Thyroid gland (tissue), 4 donors: ENCODE data around the gene KMT2E. TPM values are rescaled to one million over a fixed set of nuclear protein-coding genes. Genes with fewer than 3 reads are reported as not detected.

Source experiments
- DNase-seq, 2 donors: peaks; one replicate each; pipeline ENCODE4 v3.0.0-alpha.2; 2019
- H3K27ac ChIP-seq, 3 donors: fragments of 200-600 bp; sonication (generic); 1 replicate in 2 of 3; 2 replicates in 1 of 3; pipeline ENCODE4 v1.5.1; 2016 to 2019; ENCODE audit warnings: mild to moderate bottlenecking in 1 of 3, moderate library complexity in 1 of 3
- H3K27me3 ChIP-seq: fragments of 200-600 bp; sonication (generic); one replicate; pipeline ENCODE4 v1.5.1; 2019
- H3K36me3 ChIP-seq, 2 donors: fragments of 200-600 bp; sonication (generic); one replicate each; pipeline ENCODE4 v1.5.1; 2016 to 2019
- H3K4me1 ChIP-seq, 2 donors: fragments of 200-600 bp; sonication (generic); one replicate each; pipeline ENCODE4 v1.5.1; 2017 to 2019
- H3K4me3 ChIP-seq, 3 donors: fragments of 200-600 bp; sonication (generic); replicated peaks in 1 of 3; 1 replicate in 2 of 3; 2 replicates in 1 of 3; pipeline ENCODE4 v1.5.1; 2016; ENCODE audit warnings: mild to moderate bottlenecking in 1 of 3
- H3K9me3 ChIP-seq: fragments of 200-600 bp; sonication (generic); one replicate; pipeline ENCODE4 v1.5.1; 2017
- CTCF ChIP-seq, 6 experiments: fragments of 200-600 bp in 3 of 6; fragments of 450-650 bp in 3 of 6; sonication (generic) in 3 of 6; IDR thresholded peaks; one replicate each; pipeline ENCODE4 v1.5.1; 2016 to 2019; ENCODE audit warnings: antibody characterized with exemption in 6 of 6, mild to moderate bottlenecking in 2 of 6, inconsistent platforms in 1 of 6, moderate library complexity in 1 of 6
- POLR2A ChIP-seq, 2 donors: fragments of 450-650 bp; IDR thresholded peaks; one replicate each; pipeline ENCODE4 v1.6.1; 2017; ENCODE audit warnings: antibody characterized with exemption in 2 of 2, mild to moderate bottlenecking in 2 of 2, moderate library complexity in 1 of 2
- WGBS, 2 donors: methylation state at CpG; one replicate each; pipeline ENCODE4 v1.1.5; 2017; 5-methylcytosine and 5-hydroxymethylcytosine counted together
- intact Hi-C: fragments of 100-400 bp; cut with DNase I; formaldehyde crosslinking; loops from one replicate; pipeline ENCODE4 v1.15.1; 2023
- total RNA-seq, 4 donors: library from RNA; depleted of rRNA; stranded (reverse); fragments of >200 nt; gene quantifications; one replicate each; pipeline ENCODE4 v1.2.3, GENCODE V29; 2016

KMT2E gene
- total RNA-seq, 4 donors from 2014 or later: 111 to 181 (median 160) TPM

DNA sequence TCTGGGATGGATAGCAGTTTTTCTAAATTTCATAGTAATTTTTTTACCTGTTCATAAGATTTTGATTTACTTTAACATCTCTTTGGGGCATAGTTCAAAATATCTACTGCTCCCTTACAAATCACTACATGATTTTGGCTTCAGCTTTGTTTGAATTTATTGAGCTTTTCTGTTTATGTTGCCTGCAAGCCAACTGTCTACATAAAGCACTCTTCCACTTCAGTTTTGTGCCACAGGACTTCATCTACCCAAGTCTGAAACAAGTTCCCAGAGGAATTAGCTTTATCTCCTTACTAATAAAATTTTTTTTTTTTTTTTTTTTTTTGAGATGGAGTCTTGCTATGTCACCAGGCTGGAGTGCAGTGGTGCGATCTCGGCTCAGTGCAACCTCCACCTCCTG lies 45.4 kb upstream of the KMT2E start:
- WGBS, 2 donors: 89 to 90% methylated on average over 2 of the region's 2 CpGs
- H3K4me1 ChIP-seq: peaks cover 0 to 17% of the 10 kb centered on the region in 2 donors
- H3K27me3 ChIP-seq: no peaks in the 10 kb centered on the region
- intact Hi-C loops: no loop called here
- no peaks in the 10 kb centered on the region for H3K36me3 ChIP-seq
- TF ChIP-seq POLR2A (IDR thresholded peaks at IDR 0.05) (no peak), CTCF (IDR thresholded peaks at IDR 0.05) (no peak)
- no peak for DNase-seq
- H3K9me3 ChIP-seq: no peaks in the 10 kb centered on the region
- H3K4me3 ChIP-seq: no peak overlapping the region
- no peak overlapping the region for H3K27ac ChIP-seq

GRCh38 chr7:104969183-104969582 lies 44.8 kb upstream of the KMT2E start:
- no peaks in the 10 kb centered on the region for H3K36me3 ChIP-seq
- intact Hi-C loops: no loop called here
- no peaks in the 10 kb centered on the region for H3K9me3 ChIP-seq
- H3K27me3 ChIP-seq: no peaks in the 10 kb centered on the region
- no peak for TF ChIP-seq CTCF (IDR thresholded peaks at IDR 0.05)
- TF ChIP-seq POLR2A (IDR thresholded peaks at IDR 0.05): no peak
- DNase-seq: no peak
- no peak overlapping the region for H3K27ac ChIP-seq
- H3K4me3 ChIP-seq: no peak overlapping the region
- peaks cover under 1 to 20% of the 10 kb centered on the region in 2 donors for H3K4me1 ChIP-seq
- 70 to 72% methylated on average over 2 of the region's 2 CpGs for WGBS, 2 donors

DNA sequence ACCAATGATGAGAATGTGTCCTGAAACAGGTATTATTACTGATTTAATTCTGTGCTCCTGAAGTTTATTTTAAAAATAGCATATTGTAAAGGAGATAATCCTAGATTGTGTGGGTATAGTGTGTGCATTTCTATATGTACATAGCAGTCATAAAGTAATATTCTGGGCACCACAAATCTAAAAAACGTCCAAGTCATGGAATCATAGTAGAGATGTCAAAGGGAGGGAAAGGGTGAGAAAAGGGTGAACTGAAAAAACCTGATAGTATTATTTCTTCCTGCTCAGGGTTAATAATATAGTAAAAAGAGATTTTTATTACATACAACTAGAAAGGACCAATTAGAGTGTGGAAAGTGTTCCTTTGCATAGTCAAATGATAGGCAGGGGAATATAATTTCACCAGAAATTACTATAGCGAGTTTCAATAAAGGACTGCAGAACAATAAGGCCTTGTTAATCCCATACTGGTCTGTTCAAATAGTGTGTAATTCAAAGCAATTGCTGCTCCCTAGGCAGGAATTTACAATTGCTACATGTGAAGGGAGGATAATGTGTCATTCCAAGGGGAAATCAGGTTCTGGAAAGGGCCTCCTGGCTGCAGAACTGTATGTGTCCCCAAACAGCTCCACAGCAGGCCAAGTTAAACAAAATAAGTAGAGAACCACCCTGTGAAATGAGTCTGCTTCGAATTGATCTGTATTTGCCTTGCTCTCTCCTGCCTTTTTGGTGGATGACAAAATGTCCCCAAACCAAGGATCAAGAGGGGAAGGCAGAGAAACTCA lies 42.5 kb upstream of the KMT2E start:
- Histone ChIP-seq H3K4me3 (no peak overlapping the region), H3K36me3 (no peaks in the 10 kb centered on the region), H3K4me1 (peaks cover 3 to 21% of the 10 kb centered on the region in 2 donors), H3K27me3 (no peaks in the 10 kb centered on the region), H3K9me3 (no peaks in the 10 kb centered on the region), H3K27ac (peak overlapping the region in 2 of 3 donors; percentile 17 to 21)
- DNase-seq: no peak
- no peak for TF ChIP-seq CTCF (IDR thresholded peaks at IDR 0.05)
- no peak for TF ChIP-seq POLR2A (IDR thresholded peaks at IDR 0.05)
- 62 to 69% methylated on average over 3 of the region's 3 CpGs for WGBS, 2 donors
- intact Hi-C loops: no loop called here

- peak overlapping the region in 1 of 3 donors; percentile 21 for H3K27ac ChIP-seq
- H3K9me3 ChIP-seq: no peaks in the 10 kb centered on the region
- WGBS, 2 donors: 80 to 82% methylated on average over 5 of the region's 5 CpGs
- H3K27me3 ChIP-seq: no peaks in the 10 kb centered on the region
- no peak overlapping the region for H3K4me3 ChIP-seq
- no peak for TF ChIP-seq POLR2A (IDR thresholded peaks at IDR 0.05)
- TF ChIP-seq CTCF (IDR thresholded peaks at IDR 0.05): no peak
- H3K4me1 ChIP-seq: peaks cover 3 to 31% of the 10 kb centered on the region in 2 donors
- DNase-seq: no peak
- intact Hi-C loops: no loop called here
- no peaks in the 10 kb centered on the region for H3K36me3 ChIP-seq
Observed at GRCh38 chr7:104972500-104972899, 41.5 kb upstream of the KMT2E start.

DNA sequence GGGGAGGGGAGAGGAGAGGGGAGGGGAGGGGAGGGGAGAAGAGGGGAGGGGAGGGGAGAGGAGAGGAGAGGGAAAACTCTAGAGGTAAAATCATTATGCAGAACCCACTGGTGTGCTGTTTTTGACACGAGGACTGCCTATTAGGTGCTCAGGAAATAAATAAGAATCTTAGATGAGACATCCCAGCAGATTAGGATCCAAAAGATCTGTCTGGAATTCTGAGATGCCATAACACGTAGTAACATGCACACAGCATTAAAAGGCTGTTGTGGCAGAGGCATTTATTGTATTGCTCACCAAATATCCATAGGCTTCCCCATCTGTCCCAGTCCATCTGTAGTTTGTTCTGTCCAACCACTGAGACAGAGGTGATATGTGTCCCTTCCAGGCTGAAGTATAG lies 40.8 kb upstream of the KMT2E start:
- Histone ChIP-seq H3K9me3 (no peaks in the 10 kb centered on the region), H3K27me3 (no peaks in the 10 kb centered on the region), H3K36me3 (no peaks in the 10 kb centered on the region), H3K27ac (peak overlapping the region in 2 of 3 donors; percentile 45 to 72), H3K4me3 (no peak overlapping the region), H3K4me1 (peaks cover 8 to 39% of the 10 kb centered on the region in 2 donors)
- intact Hi-C loops: no loop called here
- WGBS, 2 donors: 89% methylated on average over 2 of the region's 2 CpGs
- DNase-seq: no peak
- TF ChIP-seq POLR2A (IDR thresholded peaks at IDR 0.05) (no peak), CTCF (IDR thresholded peaks at IDR 0.05) (no peak)
